Stimulated activated CD8-positive, alpha-beta memory T cell treated with anti-CD3 and anti-CD28 coated beads, Interleukin-15, amount 100 ng/mL, for 1 hour (primary cell): Measurements from ENCODE around the gene TTLL7.

Experiments
- DNase-seq: peaks from one replicate; pipeline ENCODE4 v3.0.0-alpha.2; 2020; ENCODE audit warnings: low read depth

Gene TTLL7

DNA sequence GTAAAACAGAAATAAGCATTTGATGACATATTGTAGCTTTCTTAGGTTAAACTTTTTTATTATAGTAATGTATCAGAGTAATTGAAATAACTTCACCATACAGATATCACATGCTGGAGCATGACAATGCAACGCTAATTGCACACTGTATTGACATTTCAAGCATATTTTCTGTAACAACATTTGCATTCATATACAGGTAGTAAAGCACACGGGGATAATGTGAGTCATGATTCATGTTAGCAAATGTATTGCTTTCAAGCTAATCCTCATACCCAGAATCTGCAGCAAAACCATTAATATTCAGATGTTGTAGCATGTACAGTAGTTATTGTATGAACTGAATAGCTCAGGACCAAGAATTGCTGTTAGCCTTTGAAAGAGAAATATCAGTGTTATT, 133.9 kb downstream of the TTLL7 start:
- no peak for DNase-seq

GRCh38 chr1:83860490-83861221, 138.3 kb downstream of the TTLL7 start:
- DNase-seq, result peak; percentile 55

- DNase-seq, result no peak
Observed at GRCh38 chr1:83857716-83858115, 141.2 kb downstream of the TTLL7 start.

GRCh38 chr1:83857103-83857502, 141.8 kb downstream of the TTLL7 start:
- DNase-seq, result no peak

- DNase-seq, result no peak
Observed at GRCh38 chr1:83856381-83856780, 142.6 kb downstream of the TTLL7 start.

DNA sequence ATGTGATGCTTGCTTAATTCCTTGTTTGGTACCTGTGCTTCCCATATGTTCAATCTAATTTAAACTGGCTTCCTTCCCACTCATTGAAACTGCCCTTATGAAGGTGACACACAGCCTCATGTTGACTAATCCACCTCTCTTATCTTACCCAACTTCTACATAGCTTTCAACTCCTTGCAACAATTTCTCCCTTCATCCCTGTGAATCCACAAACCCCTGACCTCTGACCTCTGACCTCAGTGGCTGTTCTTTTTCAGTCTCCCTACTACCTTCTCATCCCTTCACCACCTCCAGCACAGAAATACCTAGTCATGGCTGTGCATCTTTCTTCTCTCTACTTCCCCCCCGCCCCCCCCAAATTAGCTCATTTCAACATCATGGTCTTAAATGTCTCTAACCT, 144.5 kb downstream of the TTLL7 start:
- DNase-seq, result no peak

DNA sequence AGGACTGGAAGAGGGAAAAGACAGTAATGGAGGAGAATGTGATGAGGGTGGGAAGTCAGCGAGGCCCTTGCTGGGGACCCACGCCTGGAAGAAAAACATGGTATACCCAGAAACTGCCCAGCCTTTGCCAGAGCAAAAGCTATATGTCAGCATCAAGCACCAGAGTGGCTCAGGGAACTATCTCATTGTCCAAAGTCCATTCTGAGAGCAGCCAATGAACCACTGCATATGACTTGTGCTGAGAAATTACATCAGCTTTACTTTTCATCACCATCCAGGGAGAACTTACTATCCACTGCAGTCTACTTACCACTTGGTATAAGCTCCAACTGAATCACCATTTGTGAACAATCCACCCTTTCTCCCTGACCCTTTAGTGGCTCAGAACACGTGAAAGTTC, 148.1 kb downstream of the TTLL7 start:
- no peak for DNase-seq

GRCh38 chr1:83849191-83850061, 149.5 kb downstream of the TTLL7 start:
- DNase-seq, result no peak

GRCh38 chr1:83846138-83846537, 152.8 kb downstream of the TTLL7 start:
- DNase-seq, result no peak

DNA sequence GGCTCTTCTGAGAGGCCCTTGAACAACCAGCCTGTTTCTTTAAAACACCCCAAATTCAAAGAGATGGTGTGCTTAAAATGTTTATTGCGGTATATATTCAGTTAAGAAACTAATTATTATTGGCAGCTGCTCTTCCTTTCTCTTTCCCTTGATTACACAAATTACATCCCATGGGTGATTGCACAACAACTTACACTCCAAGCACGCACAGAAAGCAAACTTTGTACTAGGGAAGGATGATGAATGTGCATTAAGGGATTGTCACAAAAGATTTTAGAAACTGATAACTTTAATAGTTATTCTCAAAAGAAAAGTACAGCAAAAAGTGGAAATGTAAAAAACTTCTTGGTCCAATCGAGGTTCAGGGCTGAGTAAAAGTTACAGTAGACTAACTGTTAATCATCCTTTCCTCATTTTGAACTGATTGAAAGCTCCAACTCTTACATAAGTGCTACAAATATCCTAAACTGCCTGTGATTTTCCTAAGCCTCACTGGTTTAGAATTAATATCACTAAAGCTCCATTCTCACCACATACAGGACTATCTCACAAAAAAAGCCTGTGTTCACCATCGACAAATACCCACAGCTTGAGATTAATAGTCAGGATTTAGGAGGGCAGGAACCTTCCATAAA, 153.4 kb downstream of the TTLL7 start:
- no peak for DNase-seq

DNA sequence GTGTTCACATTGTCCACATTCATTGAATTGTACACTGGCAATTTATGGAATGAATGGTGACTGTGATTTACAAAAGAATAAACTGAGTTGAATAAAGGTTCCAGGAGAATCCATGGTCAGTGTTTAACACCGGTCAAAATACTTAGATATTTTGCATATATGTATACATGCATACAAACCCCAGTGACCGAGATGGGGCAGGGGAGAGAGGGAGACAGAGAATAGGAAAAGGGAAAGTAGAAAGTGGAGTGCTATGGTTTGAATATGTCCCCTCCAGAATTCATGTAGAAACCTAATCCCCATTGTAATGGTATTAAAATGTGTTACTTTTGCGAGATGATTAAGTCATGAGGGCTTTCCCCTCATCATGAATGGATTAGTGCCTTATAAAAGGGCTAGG, 154.4 kb downstream of the TTLL7 start:
- no peak for DNase-seq

DNA sequence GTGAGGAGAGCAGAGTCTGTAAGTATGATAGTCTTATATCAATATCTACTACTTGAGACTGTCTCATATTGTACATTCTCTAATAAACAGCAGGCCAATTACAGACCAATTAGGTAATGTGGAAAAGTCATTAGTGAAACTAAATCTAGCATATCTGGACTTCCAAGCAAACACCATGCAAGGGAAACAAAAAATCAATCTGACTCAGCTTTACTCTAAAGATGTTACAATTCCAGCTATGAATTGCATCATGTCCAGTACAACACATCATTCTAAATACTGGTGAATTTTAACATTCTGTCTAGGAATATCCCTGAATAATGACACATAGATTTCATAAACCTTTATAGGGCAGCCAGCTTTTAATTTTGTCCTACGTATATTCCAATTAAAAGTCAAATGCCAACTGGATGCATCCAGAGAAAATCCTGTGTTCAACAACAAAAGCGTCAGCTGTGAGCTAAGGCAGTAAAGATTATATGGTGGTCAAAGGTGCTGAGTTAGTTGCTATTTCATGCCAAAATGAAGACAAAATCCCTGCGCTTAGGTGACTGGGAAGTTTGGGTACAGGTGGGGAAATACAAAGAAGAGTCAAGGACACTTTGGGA, 159.3 kb downstream of the TTLL7 start:
- DNase-seq, result no peak

DNA sequence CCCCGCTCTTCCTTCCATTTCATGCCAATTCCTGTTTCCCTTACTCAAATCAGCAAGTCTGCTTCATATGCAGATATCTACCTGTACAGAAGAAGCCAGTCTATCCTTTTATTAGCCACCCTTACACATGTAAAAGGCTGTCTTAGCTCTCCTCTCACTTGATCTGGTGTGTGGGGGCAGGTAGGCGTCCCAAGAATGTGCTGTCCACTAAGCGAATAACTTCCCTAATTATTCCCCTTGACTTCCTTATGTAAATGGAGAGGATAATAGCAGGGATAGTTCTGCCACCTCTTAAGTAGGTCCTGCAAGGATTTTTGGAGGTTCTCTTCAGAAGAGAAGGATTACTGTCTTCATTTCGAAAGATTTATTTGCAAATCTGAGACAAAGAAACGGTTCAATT, 160.4 kb downstream of the TTLL7 start:
- no peak for DNase-seq

GRCh38 chr1:83836543-83836942, 162.4 kb downstream of the TTLL7 start:
- DNase-seq, result no peak

GRCh38 chr1:83834621-83835264, 164.2 kb downstream of the TTLL7 start:
- DNase-seq, result no peak

GRCh38 chr1:83832194-83832593, 166.7 kb downstream of the TTLL7 start:
- no peak for DNase-seq

- DNase-seq, result no peak
Observed at GRCh38 chr1:83829106-83829505, 169.8 kb downstream of the TTLL7 start.

DNA sequence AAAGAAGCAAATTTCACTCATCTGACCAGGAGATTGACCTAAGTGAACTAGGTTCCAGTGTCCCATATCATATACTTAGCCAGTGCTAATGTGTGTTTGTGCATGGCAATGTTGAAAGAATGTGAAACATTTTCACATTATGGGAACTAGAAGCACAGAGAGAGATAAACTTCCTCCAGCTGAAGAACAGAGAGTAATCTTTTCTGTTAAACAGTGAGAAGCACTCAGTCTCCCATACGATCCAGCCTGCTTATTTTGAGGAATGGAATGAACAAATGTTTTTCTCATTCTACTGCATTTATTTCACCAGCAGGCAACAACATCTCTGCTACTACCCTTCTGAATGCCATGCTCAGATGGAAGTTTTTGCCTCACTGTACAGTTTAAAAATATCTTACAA, 170.5 kb downstream of the TTLL7 start:
- no peak for DNase-seq

- no peak for DNase-seq
Observed at GRCh38 chr1:83827741-83828140, 171.2 kb downstream of the TTLL7 start.

- no peak for DNase-seq
Observed at GRCh38 chr1:83822208-83822607, 176.7 kb downstream of the TTLL7 start.

DNA sequence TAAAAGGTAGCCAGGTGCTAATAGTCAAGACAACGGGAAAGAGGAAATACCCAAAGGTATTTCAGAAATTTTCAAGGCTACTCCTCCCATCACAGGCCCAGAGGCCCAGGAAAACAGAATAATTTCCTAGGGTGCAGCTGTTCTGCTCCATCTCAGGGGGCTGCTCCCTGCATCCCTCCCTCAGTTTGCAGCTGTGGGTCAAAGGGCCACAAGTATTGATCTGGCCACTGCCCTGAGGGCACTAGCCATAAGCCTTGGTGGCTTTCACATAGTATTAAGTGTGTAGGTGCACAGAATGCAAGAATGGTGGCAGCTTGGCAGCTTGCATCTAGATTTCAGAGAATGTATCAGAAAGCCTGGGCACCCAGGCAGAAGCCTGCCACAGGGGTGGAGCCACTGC, 179.5 kb downstream of the TTLL7 start:
- DNase-seq, result no peak

DNA sequence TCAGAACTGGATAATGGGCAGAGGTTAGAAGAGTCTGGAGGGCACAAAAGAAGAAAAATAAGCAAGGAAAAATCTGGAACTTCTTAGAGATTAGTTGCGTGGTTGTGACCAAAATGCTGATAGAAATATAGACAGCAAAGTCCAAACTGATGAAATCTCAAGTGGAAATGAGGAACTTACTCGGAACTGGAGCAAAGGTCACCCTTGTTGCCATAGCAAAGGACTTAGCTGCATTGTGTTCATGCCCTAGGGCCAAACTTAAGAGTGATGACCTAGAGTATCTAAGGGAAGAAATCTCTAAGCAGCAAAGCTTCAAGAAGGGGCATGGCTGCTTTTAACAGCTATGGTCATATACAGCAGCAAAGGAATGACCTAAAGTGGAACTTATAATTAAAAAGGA, 180.0 kb downstream of the TTLL7 start:
- DNase-seq, result no peak
